SK-N-SH treated with all-trans-retinoic acid at 6 μM for 48 hours (cell line): ENCODE results near the gene P3H3.

Source experiments
- ARNTL ChIP-seq: fragments of 450-650 bp; formaldehyde crosslinking; IDR thresholded peaks from 2 replicates; pipeline ENCODE4 v1.5.0; 2020; ENCODE audit warnings: low read depth, mild to moderate bottlenecking, moderate library complexity, borderline replicate concordance
- ESRRG ChIP-seq: fragments of 250-450 bp; sonication (Bioruptor Pico); IDR thresholded peaks from 2 replicates; pipeline ENCODE4 v1.6.1; 2021; ENCODE audit warnings: mild to moderate bottlenecking
- RARB ChIP-seq: fragments of 250-450 bp; sonication (Bioruptor Pico); IDR thresholded peaks from 2 replicates; pipeline ENCODE4 v1.8.0; 2021; ENCODE audit warnings: mild to moderate bottlenecking, moderate library complexity
- ZFP30 ChIP-seq: fragments of 450-650 bp; formaldehyde crosslinking; IDR thresholded peaks from 2 replicates; pipeline ENCODE4 v1.5.0; 2022; ENCODE audit warnings: mild to moderate bottlenecking, moderate library complexity

DNA sequence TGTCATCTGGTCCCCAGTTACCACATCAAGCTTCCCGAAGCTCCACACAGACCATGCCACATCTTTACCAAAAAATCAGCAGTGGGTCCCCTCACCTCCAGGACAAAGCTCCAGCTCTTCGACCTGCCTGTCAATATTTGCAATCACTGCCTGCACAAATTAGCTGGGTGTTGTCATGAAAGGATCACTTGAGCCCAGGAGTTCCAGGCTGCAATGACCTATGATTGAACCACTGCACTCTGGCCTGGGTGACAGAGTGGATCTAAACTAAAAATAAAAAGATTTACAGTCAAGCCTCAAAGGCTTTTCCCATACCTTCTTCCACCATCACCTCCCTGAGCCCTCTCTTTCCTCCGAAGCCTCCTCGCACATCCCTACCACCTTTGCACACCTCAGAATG is 31.6 kb upstream of the P3H3 start:
- TF ChIP-seq RARB (CRISPR knock-in tag) (no peak), ZFP30 (CRISPR knock-in tag) (no peak), ESRRG (CRISPR knock-in tag) (no peak), ARNTL (CRISPR knock-in tag) (no peak)
